Kidney (tissue), 14 donors: ENCODE results near the gene KRTAP13-4. TPM values are rescaled to one million over a fixed set of nuclear protein-coding genes. Genes with fewer than 3 reads are reported as not detected.

ENCODE experiments used
- DNase-seq, 5 donors: peaks; one replicate each; pipeline ENCODE4 v3.0.0-alpha.2; 2013 to 2020
- FAIRE-seq: peaks from 2 replicates; lab custom pipeline; 2012; peaks lifted over from hg19 to GRCh38; lab: Jason Lieb, UNC
- H3K27ac ChIP-seq, 2 donors: one replicate each; pipeline ENCODE4 v1.7.0; 2013; ENCODE audit warnings: low read depth in 2 of 2, low read length in 2 of 2, inconsistent platforms in 1 of 2
- H3K27me3 ChIP-seq: one replicate; pipeline ENCODE4 v1.7.1; 2013; ENCODE audit warnings: low read length, inconsistent platforms; ENCODE audit not compliant: control insufficient read depth, insufficient read depth
- H3K36me3 ChIP-seq, 3 donors: one replicate each; pipeline versions ENCODE4 v1.7.0 to v1.7.1; 2013; ENCODE audit warnings: low read length in 3 of 3, control low read depth in 1 of 3, inconsistent platforms in 1 of 3; ENCODE audit not compliant: insufficient read depth in 3 of 3, control insufficient read depth in 2 of 3
- H3K4me1 ChIP-seq, 3 donors: one replicate each; pipeline versions ENCODE4 v1.7.0 to v1.7.1; 2013; ENCODE audit warnings: low read length in 3 of 3, inconsistent platforms in 1 of 3, low read depth in 1 of 3; ENCODE audit not compliant: control insufficient read depth in 2 of 3, insufficient read depth in 2 of 3
- H3K4me3 ChIP-seq, 3 donors: one replicate each; pipeline versions ENCODE4 v1.7.0 to v1.8.1; 2013; ENCODE audit warnings: low read length in 3 of 3, control low read depth in 1 of 3, inconsistent platforms in 1 of 3
- H3K9ac ChIP-seq, 3 donors: one replicate each; pipeline versions ENCODE4 v1.7.0 to v1.7.1; 2013; ENCODE audit warnings: low read length in 3 of 3, control low read depth in 1 of 3, inconsistent platforms in 1 of 3
- H3K9me3 ChIP-seq, 3 donors: one replicate each; pipeline versions ENCODE4 v1.7.0 to v1.7.1; 2013; ENCODE audit warnings: low read length in 3 of 3, control low read depth in 1 of 3, inconsistent platforms in 1 of 3; ENCODE audit not compliant: control insufficient read depth in 2 of 3, insufficient read depth in 1 of 3
- intact Hi-C: fragments of 100-400 bp; cut with DNase I; formaldehyde crosslinking; loops from one replicate; pipeline ENCODE4 v1.11.1; 2022
- polyA plus RNA-seq: library from polyadenylated mRNA; stranded (reverse); fragments of 350-450 nt; fragmentation: Illumina TruSeq; extraction: RNeasy Lipid Tissue Mini Kit (QIAGEN cat#74804); gene quantifications from one replicate; pipeline ENCODE4 v1.2.3, GENCODE V29; 2014; ENCODE audit warnings: low read depth, low replicate concordance; ENCODE audit not compliant: insufficient read depth
- total RNA-seq: library from RNA; stranded (reverse); fragmentation: NEBNext Ultra II Directional; extraction: Animal tissue kit (Norgen Biotek cat#: 25700); gene quantifications from one replicate; pipeline ENCODE4 v1.2.1, GENCODE V29; 2021
- TF ChIP-seq, protein P1 (sequence below): IDR thresholded peaks from 3 replicates; pipeline ENCODE4 v1.5.1; 2012; ENCODE audit warnings: mild to moderate bottlenecking, moderate library complexity, borderline replicate concordance; ENCODE audit not compliant: insufficient read depth; ENCODE audit errors: extremely low read depth
- donor health status: control.
- donor health status: control.
- donor health status: control.
- donor health status: control.
- donor health status: control.
- donor health status: DM: yes; HTN: yes; CAD: no.
- donor health status: Normal renal cell carcinoma (clear cell type).

KRTAP13-4 gene
- total and polyA plus RNA-seq, 2 donors from 2014 or later, result not detected

- DNase-seq (peak in 3 of 5 donors; percentile 17 to 70 (median 65)), FAIRE-seq (no peak)
- H3K4me3 ChIP-seq, result no peak overlapping the region
- H3K27ac ChIP-seq, result no peak overlapping the region
- no peaks in the 10 kb centered on the region for H3K27me3 ChIP-seq
- intact Hi-C loops, result no loop called here
- TF ChIP-seq, protein P1, sequence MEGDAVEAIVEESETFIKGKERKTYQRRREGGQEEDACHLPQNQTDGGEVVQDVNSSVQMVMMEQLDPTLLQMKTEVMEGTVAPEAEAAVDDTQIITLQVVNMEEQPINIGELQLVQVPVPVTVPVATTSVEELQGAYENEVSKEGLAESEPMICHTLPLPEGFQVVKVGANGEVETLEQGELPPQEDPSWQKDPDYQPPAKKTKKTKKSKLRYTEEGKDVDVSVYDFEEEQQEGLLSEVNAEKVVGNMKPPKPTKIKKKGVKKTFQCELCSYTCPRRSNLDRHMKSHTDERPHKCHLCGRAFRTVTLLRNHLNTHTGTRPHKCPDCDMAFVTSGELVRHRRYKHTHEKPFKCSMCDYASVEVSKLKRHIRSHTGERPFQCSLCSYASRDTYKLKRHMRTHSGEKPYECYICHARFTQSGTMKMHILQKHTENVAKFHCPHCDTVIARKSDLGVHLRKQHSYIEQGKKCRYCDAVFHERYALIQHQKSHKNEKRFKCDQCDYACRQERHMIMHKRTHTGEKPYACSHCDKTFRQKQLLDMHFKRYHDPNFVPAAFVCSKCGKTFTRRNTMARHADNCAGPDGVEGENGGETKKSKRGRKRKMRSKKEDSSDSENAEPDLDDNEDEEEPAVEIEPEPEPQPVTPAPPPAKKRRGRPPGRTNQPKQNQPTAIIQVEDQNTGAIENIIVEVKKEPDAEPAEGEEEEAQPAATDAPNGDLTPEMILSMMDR, result no peak
- no peaks in the 10 kb centered on the region for H3K4me1 ChIP-seq
- no peak overlapping the region for H3K9ac ChIP-seq
- no peaks in the 10 kb centered on the region for H3K36me3 ChIP-seq
- no peaks in the 10 kb centered on the region for H3K9me3 ChIP-seq
These were observed 17.0 kb downstream of the KRTAP13-4 start for GRCh38 chr21:30447056-30447455.

GRCh38 chr21:30448514-30448913 lies 18.5 kb downstream of the KRTAP13-4 start:
- H3K4me3 ChIP-seq, result no peak overlapping the region
- H3K27me3 ChIP-seq, result no peaks in the 10 kb centered on the region
- FAIRE-seq, result no peak
- H3K36me3 ChIP-seq, result no peaks in the 10 kb centered on the region
- H3K9me3 ChIP-seq, result no peaks in the 10 kb centered on the region
- intact Hi-C loops, result no loop called here
- no peak overlapping the region for H3K9ac ChIP-seq
- no peak overlapping the region for H3K27ac ChIP-seq
- TF ChIP-seq, protein P1, result no peak
- DNase-seq, result no peak
- H3K4me1 ChIP-seq, result no peaks in the 10 kb centered on the region

- H3K4me3 ChIP-seq, result no peak overlapping the region
- TF ChIP-seq, protein P1, result peak; percentile 8
- no peaks in the 10 kb centered on the region for H3K36me3 ChIP-seq
- no peak overlapping the region for H3K9ac ChIP-seq
- no peak overlapping the region for H3K27ac ChIP-seq
- H3K4me1 ChIP-seq, result no peaks in the 10 kb centered on the region
- intact Hi-C loops, result no loop called here
- no peak for FAIRE-seq
- no peaks in the 10 kb centered on the region for H3K27me3 ChIP-seq
- DNase-seq, result no peak
- no peaks in the 10 kb centered on the region for H3K9me3 ChIP-seq
These were observed 33.7 kb downstream of the KRTAP13-4 start for GRCh38 chr21:30463713-30464112.
